ENCODE data around the gene OR2T3.
"Not testable (repeated sequence)": the region's sequence is repeated elsewhere in the genome, so short reads cannot be mapped to it uniquely, and the experiment has no call there.

- not testable (repeated sequence) for TF ChIP-seq CTCF (IDR thresholded peaks at IDR 0.05; ENCODE audit: poor library complexity); EZH2 (IDR thresholded peaks at IDR 0.05; ENCODE audit: borderline replicate concordance); EZH2phosphoT487 (IDR thresholded peaks at IDR 0.05; ENCODE audit: low read depth, severe bottlenecking, unreplicated experiment)
These were observed 28.5 kb upstream of the OR2T3 start for GRCh38 chr1:248444603-248445002.
